Esophagus squamous epithelium (tissue), 4 donors: ENCODE data around the gene MRC2.

Source experiments
- CTCF ChIP-seq, 6 experiments: fragments of 450-650 bp in 4 of 6; fragments of 200-600 bp in 2 of 6; sonication (generic) in 2 of 6; IDR thresholded peaks; one replicate each; pipeline ENCODE4 v1.5.1; 2016 to 2019; ENCODE audit warnings: antibody characterized with exemption in 6 of 6, mild to moderate bottlenecking in 4 of 6, moderate library complexity in 4 of 6
- POLR2A ChIP-seq, 4 donors: fragments of 450-650 bp; IDR thresholded peaks; one replicate each; pipeline ENCODE4 v1.6.1; 2017; ENCODE audit warnings: antibody characterized with exemption in 4 of 4, mild to moderate bottlenecking in 4 of 4, moderate library complexity in 3 of 4

- TF ChIP-seq CTCF (IDR thresholded peaks at IDR 0.05) (no peak), POLR2A (IDR thresholded peaks at IDR 0.05) (no peak)
These were observed 38.8 kb downstream of the MRC2 start for GRCh38 chr17:62666061-62666800.
